Measurements from ENCODE around the gene KDM7A.

The KDM7A gene

DNA sequence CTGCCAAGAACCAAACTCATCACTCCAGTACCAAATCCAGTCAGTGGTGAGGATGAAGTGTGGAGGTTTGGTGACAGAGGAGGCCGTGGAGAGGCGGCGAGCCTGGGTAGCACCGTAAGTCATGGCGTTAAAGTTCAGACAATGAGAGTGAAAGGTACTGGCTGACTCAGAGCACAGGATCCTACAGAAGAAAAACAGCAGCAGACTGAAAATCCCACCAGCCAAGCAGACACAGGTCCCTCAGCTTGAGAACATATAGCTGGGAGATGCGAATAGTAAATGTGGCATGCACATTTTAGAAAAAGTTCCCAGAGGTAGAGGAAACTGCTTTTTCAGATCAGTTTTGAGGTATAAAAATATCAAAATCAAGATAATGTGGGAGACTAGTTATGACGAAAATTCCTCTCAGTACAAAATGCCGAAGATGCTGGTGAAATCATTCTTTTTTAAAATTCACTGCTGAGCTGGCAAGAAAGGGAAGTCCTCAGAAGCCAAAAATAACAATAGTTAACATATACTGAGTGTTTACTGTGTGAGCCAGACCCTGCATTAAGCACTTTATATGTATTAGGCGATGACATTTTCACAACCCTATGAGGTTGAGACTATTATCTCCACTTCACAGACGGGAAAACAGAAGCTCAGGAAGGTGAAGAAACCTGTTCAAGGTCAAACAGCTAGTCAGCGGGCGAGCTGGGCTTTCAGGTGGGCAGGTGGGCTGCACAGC, 135.0 kb downstream of the KDM7A start:
- TF ChIP-seq, protein P1, sequence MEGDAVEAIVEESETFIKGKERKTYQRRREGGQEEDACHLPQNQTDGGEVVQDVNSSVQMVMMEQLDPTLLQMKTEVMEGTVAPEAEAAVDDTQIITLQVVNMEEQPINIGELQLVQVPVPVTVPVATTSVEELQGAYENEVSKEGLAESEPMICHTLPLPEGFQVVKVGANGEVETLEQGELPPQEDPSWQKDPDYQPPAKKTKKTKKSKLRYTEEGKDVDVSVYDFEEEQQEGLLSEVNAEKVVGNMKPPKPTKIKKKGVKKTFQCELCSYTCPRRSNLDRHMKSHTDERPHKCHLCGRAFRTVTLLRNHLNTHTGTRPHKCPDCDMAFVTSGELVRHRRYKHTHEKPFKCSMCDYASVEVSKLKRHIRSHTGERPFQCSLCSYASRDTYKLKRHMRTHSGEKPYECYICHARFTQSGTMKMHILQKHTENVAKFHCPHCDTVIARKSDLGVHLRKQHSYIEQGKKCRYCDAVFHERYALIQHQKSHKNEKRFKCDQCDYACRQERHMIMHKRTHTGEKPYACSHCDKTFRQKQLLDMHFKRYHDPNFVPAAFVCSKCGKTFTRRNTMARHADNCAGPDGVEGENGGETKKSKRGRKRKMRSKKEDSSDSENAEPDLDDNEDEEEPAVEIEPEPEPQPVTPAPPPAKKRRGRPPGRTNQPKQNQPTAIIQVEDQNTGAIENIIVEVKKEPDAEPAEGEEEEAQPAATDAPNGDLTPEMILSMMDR (IDR thresholded peaks at IDR 0.05), result no peak
- TF ChIP-seq ZFX (IDR thresholded peaks at IDR 0.05; ENCODE audit: borderline replicate concordance), result no peak
- no peak overlapping the region for H3K27ac ChIP-seq

DNA sequence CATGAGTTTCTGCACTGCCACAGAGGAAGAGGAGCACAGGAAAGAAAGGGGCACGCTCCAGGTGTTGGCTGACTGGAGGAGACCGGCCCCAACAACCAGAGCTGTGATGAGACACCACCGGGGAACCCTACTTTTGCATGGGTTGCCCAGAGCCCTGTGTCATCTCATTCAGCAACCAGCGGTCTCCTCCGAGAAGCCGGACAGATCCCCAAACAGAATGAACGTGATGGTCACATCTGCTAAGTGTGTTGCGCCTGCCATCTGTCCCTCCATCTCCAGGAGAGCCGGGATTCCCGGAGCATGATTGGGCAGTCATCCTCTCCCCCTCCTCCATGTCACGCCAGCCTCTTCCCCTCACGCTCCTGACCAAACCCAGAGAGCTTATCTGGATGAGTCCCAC, 136.9 kb downstream of the KDM7A start:
- no peak overlapping the region for H3K27ac ChIP-seq
- TF ChIP-seq, protein P1 (IDR thresholded peaks at IDR 0.05), result no peak
- TF ChIP-seq ZFX (IDR thresholded peaks at IDR 0.05; ENCODE audit: borderline replicate concordance), result no peak

DNA sequence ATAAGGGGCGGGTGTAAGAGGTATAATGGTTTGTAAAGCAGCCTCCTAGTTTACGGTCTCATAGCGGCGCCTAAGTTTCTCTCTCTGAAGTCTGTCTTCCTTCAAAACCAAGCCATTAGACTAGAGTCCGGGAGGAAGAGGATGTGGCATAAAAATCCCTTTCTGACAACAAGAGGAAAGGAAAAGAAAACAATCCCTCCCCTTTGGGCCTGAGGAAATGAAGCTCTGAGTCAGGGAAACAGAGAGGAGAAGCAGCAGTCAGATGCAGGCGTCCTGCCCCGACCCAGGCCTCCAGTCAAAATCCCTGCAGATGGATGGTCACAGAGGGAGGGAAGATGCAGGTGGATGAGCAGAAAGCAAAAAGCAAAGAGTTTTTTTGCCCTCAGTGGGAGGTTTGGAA, 137.7 kb downstream of the KDM7A start:
- TF ChIP-seq ZFX (IDR thresholded peaks at IDR 0.05; ENCODE audit: borderline replicate concordance), result no peak
- TF ChIP-seq, protein P1 (IDR thresholded peaks at IDR 0.05), result no peak
- no peak overlapping the region for H3K27ac ChIP-seq

DNA sequence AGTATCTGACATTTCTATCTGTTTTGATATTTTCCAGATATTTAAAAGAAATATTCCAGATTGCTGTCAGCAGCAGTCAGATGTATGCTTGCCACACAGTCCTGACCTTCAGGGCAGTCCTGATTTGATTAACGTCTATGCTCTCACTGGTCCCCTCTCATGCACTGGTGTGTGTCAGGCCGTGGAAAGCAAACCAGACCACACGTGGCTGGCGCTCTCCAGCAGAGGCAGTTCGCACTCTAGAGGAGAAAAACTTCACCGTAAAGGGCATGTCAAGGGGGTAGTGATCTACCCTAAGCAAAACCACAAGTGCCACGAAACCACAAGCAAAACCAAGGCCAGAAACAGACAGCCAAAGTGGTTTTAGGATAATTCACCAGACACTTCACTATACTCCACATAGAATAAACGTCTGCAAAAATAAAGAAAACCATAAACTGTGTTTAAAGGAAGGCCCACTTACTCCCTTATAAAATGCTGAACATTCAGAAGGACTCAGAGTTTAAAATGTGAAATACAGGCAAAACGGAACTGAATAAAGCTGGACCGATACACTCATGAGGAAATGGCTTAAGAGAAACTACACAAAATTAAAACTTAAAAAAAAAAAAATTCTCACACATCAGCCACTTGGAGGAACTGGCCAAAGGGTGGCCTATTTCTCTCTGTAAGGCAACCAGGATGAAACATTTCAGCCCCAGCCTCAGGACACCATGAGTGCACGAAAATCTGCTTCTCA, 140.4 kb downstream of the KDM7A start:
- no peak overlapping the region for H3K27ac ChIP-seq
- TF ChIP-seq ZFX (IDR thresholded peaks at IDR 0.05; ENCODE audit: borderline replicate concordance), result no peak
- TF ChIP-seq, protein P1 (IDR thresholded peaks at IDR 0.05), result no peak

DNA sequence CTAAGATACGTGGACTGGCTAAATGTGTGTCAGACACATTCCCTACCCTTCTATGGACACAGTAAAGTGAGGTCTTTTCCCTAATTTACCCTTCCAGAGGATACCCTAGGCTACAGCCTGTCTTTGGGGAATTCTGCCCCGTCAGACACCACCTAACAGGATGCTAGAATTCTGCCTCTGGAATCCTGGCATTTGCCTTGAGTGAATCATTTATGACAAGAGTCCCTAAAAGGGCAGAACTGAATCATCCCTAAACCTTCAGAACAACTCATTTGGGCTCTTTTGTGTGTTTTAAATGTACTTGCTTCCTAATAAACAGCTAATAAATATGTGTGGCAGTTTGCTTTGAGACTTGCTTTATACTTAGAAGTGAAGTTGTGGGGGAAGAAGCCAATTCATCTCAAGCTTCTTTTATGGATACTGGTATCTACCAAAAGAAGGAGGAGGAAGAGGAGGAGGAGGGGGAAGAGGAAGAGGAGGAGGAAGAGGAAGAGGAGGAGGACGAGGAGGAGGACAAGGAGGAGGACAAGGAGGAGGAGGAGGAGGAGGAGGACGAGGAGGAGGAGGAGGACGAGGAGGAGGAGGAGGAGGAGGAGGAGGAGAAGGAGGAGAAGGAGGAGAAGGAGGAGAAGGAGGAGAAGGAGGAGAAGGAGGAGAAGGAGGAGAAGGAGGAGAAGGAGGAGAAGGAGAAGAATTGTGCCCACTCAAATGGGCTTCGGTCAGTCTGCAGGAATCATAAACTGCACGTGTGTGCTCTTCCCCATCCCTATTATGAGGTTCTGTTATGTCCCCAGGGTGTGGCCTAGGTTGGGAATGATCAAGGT, 141.2 kb downstream of the KDM7A start:
- no peak for TF ChIP-seq ZFX (IDR thresholded peaks at IDR 0.05; ENCODE audit: borderline replicate concordance)
- TF ChIP-seq, protein P1 (IDR thresholded peaks at IDR 0.05), result no peak
- H3K27ac ChIP-seq, result no peak overlapping the region

All from 22Rv1 (cell line).